PC-9 (cell line): ENCODE data around the gene ACOX1.

Experiments used
- CTCF ChIP-seq: fragments of 200-600 bp; sonication (generic); conservative IDR thresholded peaks from 2 replicates; pipeline ENCODE4 v1.6.1; 2017; ENCODE audit warnings: mixed run types, antibody characterized with exemption, mild to moderate bottlenecking, moderate library complexity
- EZH2 ChIP-seq: fragments of 200-600 bp; sonication (generic); IDR thresholded peaks from 2 replicates; pipeline ENCODE4 v1.8.0; 2017; ENCODE audit warnings: antibody characterized with exemption, low read depth

GRCh38 chr17:75908201-75908600 lies 70.8 kb downstream of the ACOX1 start:
- TF ChIP-seq CTCF (no peak), EZH2 (no peak)
